Renal cortical epithelial cell (primary cell): ENCODE results near the gene CFAP47. TPM values are rescaled to one million over a fixed set of nuclear protein-coding genes. Genes with fewer than 3 reads are reported as not detected.
"Not testable (repeated sequence)": the region's sequence is repeated elsewhere in the genome, so short reads cannot be mapped to it uniquely, and the experiment has no call there.

Source experiments
- DNase-seq: peaks from one replicate; pipeline ENCODE4 v3.0.0-alpha.2; 2011; ENCODE audit warnings: low read depth
- total RNA-seq: library from RNA; depleted of rRNA; stranded (reverse); fragments of >200 nt; gene quantifications from 2 replicates; pipeline ENCODE4 v1.2.3, GENCODE V29; 2014

The CFAP47 gene, protein sequence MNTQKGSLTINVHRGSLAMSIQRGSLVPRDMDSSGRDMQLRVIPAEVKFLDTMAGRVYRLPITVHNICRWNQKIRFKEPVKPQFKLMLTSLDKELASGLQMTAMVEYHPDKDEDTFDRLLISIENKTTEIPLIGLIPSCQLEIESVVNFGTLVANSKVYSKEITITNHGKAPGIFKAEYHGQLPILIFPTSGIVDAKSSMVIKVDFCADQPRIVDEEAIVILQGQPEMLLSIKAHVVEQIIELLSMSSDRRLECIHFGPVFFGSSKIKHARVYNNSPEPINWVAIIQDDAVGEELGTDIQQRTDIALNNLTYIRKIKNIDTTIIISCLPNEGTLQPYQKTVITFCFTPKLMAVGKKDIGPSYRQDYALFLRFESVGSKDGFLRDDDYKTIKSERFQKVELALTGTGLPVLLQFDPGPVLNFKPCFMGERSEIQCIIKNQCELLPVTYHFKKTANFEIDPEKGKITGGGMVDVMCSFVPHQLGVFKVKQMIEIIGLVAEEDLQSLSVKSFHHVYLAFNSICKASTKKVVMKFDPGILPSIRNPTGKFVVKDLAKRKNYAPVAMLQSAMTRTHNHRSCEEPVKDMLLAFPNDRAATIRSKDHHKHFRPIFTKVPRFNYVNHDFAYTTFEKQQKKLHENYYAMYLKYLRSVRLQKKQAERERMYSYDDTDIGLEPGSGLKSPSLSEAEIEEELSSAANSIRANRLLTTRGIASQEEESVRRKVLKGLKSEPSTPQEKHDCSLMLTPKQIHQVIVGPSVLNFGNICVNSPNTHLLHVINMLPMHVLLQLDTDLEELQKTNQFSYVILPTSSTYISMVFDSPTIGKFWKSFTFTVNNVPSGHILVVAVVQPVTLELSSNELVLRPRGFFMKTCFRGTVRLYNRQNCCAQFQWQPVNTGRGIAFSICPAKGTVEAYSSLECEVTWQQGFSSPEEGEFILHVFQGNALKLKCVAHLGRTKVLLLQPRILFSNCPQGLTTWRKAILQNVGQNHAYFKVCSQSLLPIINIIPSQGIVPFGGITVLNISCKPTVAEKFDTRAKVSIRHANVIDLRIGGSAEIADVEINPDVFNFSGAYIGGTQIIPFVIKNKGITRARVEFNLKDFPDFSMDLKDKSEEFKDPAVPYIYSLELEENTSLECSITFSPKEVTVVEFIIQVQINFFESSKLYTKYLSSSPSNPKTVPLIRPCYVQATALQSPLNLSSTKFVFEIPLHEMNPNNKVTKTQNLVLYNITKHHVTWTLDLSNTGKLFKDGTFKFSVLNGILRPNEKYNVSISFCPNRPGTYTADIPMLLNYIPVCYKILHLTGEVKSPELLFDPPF (N-terminal part only)
- total RNA-seq = 0.35 and 1.6 TPM in 2 replicates

DNA sequence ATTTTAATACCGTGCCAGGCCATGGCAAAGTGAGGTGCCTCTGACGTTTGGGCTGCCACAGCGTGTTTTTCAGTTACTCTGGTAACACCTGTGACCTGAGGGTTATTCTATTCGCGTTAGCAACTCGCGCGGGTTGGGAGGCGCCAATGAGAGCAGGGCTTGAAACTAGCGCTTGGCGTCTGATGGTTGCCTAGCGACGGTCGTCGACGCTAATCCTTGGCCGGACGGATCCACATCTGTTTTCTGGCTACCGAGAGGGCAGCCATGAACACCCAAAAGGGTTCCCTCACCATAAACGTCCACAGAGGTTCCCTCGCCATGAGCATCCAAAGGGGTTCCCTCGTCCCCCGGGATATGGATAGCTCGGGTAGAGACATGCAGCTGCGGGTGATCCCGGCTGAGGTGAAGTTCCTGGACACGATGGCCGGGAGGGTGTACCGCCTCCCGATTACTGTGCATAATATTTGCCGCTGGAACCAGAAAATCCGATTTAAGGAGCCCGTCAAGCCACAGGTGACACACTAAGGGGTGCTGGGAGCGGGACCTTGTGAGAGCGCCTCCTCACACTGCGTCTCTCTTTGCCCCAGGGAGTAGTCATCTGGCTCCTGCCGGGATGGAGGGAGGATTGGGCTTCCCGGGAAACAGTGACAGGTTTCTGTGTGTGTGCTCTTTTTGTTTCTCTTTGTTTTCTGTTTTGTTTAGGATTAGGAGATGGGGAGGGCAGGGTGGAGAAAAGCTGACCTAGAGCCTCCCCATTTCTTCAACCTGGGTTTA, at the start of gene CFAP47:
TSS of gene CFAP47 (plus strand) at position 199 of the 774 bp plus-strand sequence. CDS start at position 265, 66 bp downstream.
- peak; percentile 68 for DNase-seq

DNA sequence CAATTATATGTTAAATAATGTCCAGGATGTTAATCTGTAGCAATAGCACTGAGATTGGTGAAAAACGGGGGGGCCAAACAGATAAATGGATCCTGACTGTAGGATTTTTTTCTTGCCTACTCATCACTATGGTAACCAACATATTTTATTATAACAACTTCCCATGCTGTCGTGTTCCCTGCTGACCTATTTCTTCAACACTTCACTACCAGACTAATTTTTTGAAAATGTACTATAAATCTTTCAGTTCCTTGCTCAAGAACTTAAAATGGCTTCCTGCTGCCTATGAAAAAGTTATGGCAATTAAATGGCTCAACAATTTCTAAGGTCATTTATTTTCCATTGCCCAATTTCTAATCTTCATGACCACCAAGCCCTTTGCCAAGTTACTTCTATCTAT, 38.9 kb upstream of the CFAP47 start:
- DNase-seq = no peak

DNA sequence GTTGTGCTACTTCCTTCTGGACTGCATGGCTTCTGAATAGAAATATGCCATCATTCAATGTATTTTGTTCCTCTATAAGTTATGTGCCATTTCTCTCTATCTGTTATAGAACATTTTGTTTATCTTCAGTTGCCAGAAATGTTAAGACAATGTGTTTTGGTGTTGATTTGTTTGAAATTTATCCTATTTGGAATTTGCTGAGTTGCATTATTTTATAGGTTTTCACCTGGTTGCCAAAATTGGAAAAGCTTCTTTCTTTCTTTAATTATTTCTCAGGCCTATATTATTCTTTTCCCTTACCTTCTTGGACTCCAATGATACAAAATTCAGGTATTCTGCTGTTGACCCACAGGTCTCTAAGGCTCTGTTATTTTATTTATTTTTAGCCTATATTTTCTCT, 33.4 kb upstream of the CFAP47 start:
- DNase-seq = no peak

DNA sequence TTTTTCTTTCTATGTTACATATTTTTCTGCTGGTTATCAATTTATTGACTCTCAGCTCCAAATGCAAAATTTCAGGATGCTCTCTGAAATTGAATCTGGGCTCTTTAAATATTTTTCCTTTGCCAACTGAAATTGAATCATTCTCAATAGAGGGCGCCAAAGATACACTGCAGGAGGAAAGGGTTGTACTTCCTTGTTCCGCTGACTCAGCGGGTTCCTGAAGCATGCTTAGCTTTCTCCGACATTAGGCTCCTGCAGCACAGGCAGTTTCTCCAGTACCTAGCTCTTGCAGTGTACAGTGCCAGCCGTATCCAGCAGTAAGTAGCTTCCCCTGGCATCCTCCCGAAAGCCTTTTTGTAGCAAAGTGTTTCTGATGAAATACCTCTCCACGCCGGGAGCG, 28.8 kb upstream of the CFAP47 start:
- peak; percentile 36 for DNase-seq

DNA sequence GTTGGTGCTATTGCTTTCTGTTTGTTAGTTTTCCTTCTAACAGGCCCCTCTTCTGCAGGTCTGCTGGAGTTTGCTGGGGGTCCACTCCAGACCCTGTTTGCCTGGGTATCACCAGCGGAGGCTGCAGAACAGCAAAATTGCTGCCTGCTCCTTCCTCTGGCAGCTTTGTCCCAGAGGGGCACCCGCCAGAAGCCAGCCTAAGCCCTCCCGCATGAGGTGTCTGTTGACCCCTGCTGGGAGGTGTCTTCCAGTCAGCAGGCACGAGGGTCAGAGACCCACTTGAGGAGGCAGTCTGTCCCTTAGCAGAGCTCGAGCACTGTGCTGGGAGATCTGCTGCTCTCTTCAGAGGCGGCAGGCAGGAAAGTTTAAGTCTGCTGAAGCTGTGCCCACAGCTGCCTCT, 67.3 kb downstream of the CFAP47 start:
- DNase-seq = not testable (repeated sequence)

DNA sequence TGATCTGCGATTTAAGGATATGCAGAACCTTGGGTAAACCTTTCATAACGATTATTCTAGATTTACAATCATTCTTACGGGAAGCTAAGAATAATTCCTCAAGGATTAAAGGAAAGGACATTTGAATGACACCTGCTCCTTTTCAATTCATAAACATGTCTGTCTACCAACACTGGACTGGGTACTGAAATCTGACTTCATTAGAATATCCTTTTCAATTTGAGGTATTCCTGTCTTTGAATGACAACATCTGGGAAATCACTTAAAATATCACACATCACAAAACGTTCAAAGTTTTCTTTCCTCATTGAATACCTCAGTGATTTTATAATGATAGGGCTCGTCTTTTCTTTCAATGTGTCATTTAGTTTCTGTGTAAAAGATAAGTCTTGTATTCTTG, 87.7 kb downstream of the CFAP47 start:
- no peak for DNase-seq

DNA sequence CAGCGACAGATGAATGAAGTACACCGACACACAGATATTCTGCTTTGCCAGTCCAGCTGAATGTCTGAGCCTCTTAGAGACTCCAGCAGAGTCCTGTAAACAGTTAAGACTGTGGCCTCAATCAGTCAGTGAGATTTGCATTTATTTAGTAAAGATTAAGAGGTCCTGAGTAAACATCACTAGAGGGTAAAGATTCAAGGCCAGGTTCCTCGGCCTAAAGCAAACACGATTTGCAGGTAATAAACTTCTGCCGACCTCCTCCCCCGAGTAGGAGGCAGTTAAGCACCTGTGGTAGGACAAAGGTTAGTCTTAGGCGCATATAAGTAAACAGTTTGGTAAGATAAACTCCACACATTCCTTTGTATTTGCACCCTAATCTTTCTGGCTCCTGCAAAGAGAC, 99.6 kb downstream of the CFAP47 start:
- DNase-seq = no peak

DNA sequence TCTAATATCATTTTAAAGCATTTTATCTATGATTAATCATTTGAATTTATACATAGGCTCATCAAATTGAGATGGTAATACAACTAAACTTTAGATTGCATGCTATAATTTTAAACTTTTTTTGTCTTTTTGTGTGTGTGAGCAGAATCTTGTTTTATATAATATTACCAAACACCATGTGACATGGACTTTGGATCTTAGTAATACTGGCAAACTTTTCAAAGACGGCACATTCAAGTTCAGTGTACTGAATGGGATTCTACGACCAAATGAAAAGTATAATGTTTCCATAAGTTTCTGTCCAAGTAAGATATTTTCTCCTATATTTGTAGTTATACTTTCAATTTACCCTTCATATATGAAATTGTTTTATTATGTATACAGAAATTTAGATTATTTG, 116.0 kb downstream of the CFAP47 start:
- no peak for DNase-seq

DNA sequence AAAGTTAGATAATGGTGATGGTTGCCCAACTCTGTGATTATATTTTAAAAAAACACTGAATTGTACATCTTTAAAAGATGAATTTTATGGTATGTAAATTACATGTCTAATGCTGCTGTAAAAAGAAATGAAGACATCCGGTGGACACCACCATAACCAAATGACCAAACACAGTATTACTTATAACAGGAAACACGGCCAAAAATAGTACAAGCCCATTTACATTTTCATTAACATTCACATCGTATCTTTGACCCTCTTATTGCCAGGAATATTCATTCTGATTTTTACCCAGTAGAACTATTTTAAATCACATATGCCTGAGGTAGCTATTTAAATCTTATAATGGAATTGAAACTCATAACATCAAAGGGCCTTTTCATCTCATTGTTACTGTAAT, 143.2 kb downstream of the CFAP47 start:
- DNase-seq = no peak

DNA sequence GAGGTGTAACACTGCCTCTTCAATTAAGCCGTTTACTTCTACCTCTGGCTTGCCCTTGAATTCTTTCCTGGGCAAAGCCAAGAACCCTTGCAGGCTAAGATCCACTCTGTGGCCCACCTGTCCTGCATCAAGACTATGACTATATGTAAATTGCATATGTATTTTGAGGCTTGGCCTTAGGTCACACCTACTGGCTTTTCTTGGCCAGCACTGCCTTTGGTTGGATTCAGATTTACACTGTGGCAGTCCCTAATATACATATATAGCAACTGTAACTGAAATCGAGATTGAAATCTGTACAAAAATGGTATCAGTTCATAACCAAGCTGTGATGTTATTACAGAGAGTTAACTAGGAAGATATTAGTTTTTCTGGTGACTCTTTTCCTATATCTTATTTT, 151.5 kb downstream of the CFAP47 start:
- no peak for DNase-seq

DNA sequence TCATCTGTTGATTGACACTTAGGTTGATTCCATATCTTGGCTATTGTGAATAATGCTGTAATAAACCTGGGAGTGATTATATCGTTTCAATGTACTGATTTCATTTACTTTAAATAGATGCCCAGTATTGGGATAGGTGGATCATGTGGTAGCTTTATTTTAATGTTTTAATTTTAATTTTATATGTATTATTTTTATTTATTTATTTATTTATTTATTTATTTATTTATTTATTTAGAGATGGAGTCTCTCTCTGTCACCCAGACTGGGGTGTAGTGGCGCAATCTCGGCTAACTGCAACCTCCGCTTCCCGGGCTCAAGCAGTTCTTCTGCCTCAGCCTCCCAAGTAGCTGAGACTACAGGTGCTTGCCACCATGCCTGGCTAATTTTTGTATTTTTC, 155.5 kb downstream of the CFAP47 start:
- not testable (repeated sequence) for DNase-seq

DNA sequence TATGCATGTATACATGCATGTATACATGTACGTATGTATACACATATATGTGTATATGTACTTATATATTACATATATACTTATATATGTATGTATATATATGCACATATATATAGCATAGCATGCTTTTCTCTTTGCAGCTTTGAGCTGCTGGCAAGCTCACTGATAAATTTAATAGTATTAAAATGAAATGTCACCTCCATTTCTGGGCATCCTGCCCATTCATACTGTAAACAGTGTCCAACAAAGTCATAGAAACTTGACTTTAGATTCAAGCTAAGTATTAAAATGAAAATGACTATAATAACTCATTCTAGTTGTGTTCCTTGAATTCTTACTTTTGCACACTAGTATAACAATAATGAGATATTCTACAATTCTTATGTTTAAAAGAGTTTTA, 163.7 kb downstream of the CFAP47 start:
- DNase-seq = no peak

DNA sequence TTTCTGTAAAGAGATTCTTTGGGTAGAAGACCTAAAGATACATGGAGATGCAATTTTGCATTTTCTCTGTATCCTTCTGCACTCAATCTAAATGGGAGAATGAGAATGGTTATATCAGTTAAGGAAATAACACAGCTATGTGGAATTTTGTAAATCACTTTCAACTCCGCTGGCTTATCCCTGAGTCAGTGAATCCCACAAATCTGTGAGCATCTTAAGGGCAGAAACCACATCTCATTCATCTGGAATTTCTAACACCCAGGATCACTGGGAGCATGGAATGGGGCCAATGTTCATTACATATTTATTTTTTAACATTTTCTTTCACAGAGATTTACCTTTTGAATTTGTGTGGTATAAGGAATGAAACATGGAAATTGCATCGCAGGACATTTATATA, 167.8 kb downstream of the CFAP47 start:
- no peak for DNase-seq

DNA sequence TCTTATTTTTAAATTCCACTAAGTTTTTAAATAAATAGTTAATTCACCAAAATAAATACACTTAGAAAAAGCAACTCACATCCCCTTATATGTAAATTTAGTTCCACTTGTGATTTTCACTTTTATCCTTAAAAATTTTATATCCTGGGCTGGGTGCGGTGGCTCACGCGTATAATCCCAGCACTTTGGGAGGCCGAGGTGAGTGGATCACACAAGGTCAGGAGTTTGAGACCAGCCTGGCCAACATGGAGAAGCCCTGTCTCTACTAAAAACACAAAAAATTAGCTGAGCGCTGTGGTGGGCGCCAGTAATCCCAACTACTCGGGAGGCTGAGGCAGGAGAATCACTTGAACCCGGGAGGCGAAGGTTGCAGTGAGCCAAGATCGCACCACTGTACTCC, 169.4 kb downstream of the CFAP47 start:
- not testable (repeated sequence) for DNase-seq

DNA sequence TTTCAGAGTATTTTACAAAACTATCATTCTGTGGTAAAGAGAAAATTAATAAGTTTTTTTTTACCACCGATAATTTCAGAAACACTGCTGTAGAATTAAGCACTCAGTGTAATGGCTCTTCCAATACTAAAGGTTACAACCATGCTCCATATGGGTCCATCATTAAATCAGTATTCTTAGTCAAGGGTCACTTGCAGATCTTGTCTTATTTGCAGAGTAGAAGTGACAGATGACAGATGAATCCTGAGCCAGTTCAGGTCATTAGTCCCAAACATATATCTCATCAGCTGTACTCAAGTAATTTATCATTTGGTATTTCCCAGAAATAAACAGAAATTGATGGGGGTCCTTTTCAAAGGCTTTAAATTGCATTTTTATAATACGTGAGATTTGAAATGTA, 182.9 kb downstream of the CFAP47 start:
- no peak for DNase-seq

DNA sequence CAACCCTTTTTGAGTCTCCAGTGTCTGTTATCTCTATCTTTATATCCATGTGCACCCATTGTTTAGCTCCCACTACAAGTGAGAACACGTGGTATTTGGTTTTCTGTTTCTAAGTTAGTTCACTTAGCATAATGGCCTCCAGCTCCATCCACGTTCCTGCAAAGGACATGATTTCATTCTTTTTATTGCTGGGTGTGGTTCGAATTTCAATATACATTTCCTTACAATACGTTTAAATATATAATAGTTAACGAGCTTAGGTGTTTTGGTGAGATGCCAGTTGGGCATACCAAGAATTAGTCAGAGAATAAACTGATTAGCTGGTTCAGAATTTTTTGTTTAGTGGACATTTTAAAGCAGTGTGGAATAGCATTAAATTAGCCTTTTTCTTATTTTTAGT, 196.7 kb downstream of the CFAP47 start:
- DNase-seq = no peak

DNA sequence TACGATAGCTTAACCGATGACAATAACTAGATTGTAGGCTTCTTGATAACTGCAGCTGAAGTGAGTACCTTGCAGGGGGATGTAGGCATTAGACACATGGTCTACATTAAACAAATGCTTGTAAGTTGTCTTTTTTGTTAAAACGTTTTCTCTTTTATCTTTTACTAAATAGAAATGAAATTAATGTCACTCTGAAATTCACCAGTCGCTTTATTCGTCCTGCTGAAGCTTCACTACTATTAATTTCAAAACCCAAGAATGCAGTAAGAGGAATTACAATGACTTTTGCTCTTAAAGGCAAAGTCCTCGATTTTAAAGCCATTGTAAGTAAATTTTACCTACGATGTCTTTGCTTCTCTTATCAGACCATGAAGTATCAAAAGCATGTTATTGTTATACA, 239.7 kb downstream of the CFAP47 start:
- no peak for DNase-seq

DNA sequence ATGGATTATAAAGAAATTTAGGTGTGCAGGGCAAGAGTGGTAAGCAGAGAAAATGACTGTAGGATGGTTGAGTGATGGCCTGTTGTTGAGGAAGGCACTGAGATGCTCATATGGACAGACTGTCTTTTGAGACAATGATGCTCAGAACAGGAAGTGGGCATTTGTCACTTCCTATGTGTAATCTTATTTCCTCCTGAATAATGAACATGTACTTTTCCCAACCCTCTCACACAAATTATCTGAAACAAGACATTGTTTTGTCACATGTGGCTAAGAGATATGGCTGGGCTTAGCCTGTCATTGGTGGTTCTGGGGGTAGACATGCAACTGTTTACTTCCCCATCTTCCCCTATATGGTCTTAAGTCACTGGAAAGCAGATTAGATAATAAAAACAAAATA, 240.5 kb downstream of the CFAP47 start:
- DNase-seq = no peak

DNA sequence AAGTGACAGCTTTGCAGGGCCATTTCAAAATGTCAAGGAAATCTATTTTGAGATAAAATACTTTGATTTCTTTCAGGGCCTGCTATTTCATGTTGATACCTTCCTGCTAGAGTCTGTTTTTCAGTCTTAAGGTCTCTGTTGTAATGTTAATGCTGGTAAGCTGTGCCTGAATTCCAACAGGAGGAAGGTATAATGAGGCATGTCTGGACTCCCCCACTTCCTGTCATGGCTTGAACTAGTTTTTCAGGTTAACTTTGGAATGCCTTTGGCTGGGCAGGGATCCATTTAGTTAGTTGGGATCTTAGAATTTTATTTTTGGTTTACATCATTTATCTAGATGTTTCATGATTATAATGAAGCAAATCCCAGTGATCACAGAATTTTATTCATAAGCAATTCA, 279.0 kb downstream of the CFAP47 start:
- no peak for DNase-seq

DNA sequence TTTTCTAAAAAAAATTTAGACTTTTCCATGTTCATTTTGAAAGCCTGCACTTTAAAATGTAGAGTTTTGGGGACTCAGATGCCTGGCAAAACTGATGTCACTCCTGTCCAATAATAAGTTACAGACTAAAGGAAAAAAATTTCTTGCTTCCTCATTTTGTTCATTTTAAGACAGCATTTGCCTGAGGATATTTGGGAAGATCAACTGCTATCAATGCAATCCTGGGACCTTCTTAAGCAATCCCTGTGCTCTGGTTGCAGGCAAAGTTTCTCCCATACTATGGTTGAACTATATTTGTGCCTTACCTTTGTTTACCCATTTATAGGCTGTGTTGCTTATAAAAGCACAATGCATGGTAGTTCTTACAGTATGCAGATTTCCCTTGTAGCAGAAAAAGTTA, 280.4 kb downstream of the CFAP47 start:
- DNase-seq = no peak

DNA sequence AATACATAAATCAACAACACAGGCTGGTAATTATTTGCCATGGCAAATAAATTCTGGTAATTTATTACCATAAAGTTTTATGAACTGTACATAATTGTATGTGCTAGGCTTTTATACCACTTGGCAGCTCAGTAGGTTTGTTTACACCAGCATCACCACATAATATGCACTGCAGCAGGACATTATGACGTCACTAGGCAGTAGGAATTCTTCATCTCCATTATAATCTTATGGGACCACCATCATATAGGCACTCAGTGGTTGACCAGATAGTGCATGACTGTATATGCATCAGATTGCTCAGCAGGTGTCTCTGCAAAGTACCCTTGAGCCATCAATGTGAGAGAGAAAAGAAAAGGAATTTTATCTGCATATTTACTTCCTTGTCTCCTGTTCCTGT, 295.4 kb downstream of the CFAP47 start:
- no peak for DNase-seq
